HG03565 (cell line): ENCODE measurements around the gene OOSP1.
"Not testable (repeated sequence)": the region's sequence is repeated elsewhere in the genome, so short reads cannot be mapped to it uniquely, and the experiment has no call there.

Source experiments
- ATAC-seq: cut with Tn5 transposase; IDR thresholded peaks from one replicate; pipeline ENCODE4 v1.9.1; 2021; ENCODE audit warnings: mild to moderate bottlenecking, moderate library complexity; ENCODE audit not compliant: unreplicated experiment

Gene OOSP1

GRCh38 chr11:59938132-59938531 lies at the start of gene OOSP1:
Gene OOSP1, plus strand, starts transcription at chr11:59938432. Its CDS starts 23 bp downstream, at chr11:59938455.
- no peak for ATAC-seq

- no peak for ATAC-seq
Measured at GRCh38 chr11:59891781-59892181, 46.5 kb upstream of the OOSP1 start.

- no peak for ATAC-seq
Measured at GRCh38 chr11:59894616-59895015, 43.6 kb upstream of the OOSP1 start.

- ATAC-seq = no peak
Measured at GRCh38 chr11:59898046-59898445, 40.2 kb upstream of the OOSP1 start.

GRCh38 chr11:59898650-59899049 lies 39.6 kb upstream of the OOSP1 start:
- ATAC-seq = no peak

- ATAC-seq = no peak
Measured at GRCh38 chr11:59899532-59899931, 38.7 kb upstream of the OOSP1 start.

GRCh38 chr11:59900366-59901126 lies 37.7 kb upstream of the OOSP1 start:
- ATAC-seq = no peak

- ATAC-seq = no peak
Measured at GRCh38 chr11:59901306-59901705, 36.9 kb upstream of the OOSP1 start.

- not testable (repeated sequence) for ATAC-seq
Measured at GRCh38 chr11:59903569-59903968, 34.7 kb upstream of the OOSP1 start.

GRCh38 chr11:59918480-59918879 lies 19.8 kb upstream of the OOSP1 start:
- ATAC-seq = no peak

GRCh38 chr11:59918987-59919589 lies 19.1 kb upstream of the OOSP1 start:
- no peak for ATAC-seq

GRCh38 chr11:59923813-59924212 lies 14.4 kb upstream of the OOSP1 start:
- ATAC-seq = no peak

GRCh38 chr11:59931688-59932087 lies 6.5 kb upstream of the OOSP1 start:
- no peak for ATAC-seq

- ATAC-seq = no peak
Measured at GRCh38 chr11:59938718-59939117, 486 bp downstream of the OOSP1 start.

- no peak for ATAC-seq
Measured at GRCh38 chr11:59939482-59939881, 1.2 kb downstream of the OOSP1 start.

GRCh38 chr11:59941091-59941490 lies 2.9 kb downstream of the OOSP1 start:
- no peak for ATAC-seq

GRCh38 chr11:59943997-59944714 lies 5.9 kb downstream of the OOSP1 start:
- ATAC-seq = no peak

- ATAC-seq = no peak
Measured at GRCh38 chr11:59944720-59945119, 6.5 kb downstream of the OOSP1 start.

- no peak for ATAC-seq
Measured at GRCh38 chr11:59953463-59954218, 15.4 kb downstream of the OOSP1 start.

GRCh38 chr11:59954219-59954847 lies 16.1 kb downstream of the OOSP1 start:
- no peak for ATAC-seq

- no peak for ATAC-seq
Measured at GRCh38 chr11:59957094-59957493, 18.9 kb downstream of the OOSP1 start.
